Measurements from ENCODE around the gene LENG9. TPM values are rescaled to one million over a fixed set of nuclear protein-coding genes. Genes with fewer than 3 reads are reported as not detected.
"Not testable (repeated sequence)": the region's sequence is repeated elsewhere in the genome, so short reads cannot be mapped to it uniquely, and the experiment has no call there.

LENG9 gene
- total and polyA plus RNA-seq, 2 of the 13 experiments (the other 11 are each of a cell fraction or from before 2014, with no cell fraction given), result 0.75 to 2.9 TPM

- no peak for TF ChIP-seq TSC22D2 (CRISPR knock-in tag; IDR thresholded peaks at IDR 0.05; ENCODE audit: borderline replicate concordance)
- no peak for TF ChIP-seq MXD1 (CRISPR knock-in tag; IDR thresholded peaks at IDR 0.05)
Observed at GRCh38 chr19:54506079-54506478, 42.5 kb upstream of the LENG9 start (continued).

GRCh38 chr19:54505542-54505941 lies 42.0 kb upstream of the LENG9 start:
- H3K79me2 ChIP-seq (ENCODE audit: insufficient read depth, low read length); FAIRE-seq; H3K9me3 ChIP-seq (ENCODE audit: low read length); in situ Hi-C loops (cut with HindIII; ENCODE audit: extremely low pct_ligation_motif_present, low pct_unique_long_range_greater_than_20kb); H3K27me3 ChIP-seq (ENCODE audit: control insufficient read depth in 1 of 2, insufficient read depth in 2 of 2, low read length in 2 of 2); H3K4me2 ChIP-seq (ENCODE audit: low read depth, low read length); H4K20me1 ChIP-seq (ENCODE audit: insufficient read depth, low read length); H3K4me3 ChIP-seq (replicated peaks in 1 of 3; ENCODE audit: insufficient read depth in 1 of 3, low read depth in 2 of 3, low read length in 3 of 3); H3K36me3 ChIP-seq (replicated peaks in 1 of 2; ENCODE audit: control insufficient read depth in 1 of 2, insufficient read depth in 2 of 2, low read length in 2 of 2); CTCF ChIA-PET (ENCODE audit: low intra/inter-chr PET ratio, low total read pairs); intact Hi-C loops (cut with micrococcal nuclease; ENCODE audit: unreplicated experiment); H3K9ac ChIP-seq (ENCODE audit: insufficient read depth, low read depth, low read length); H2AFZ ChIP-seq (ENCODE audit: low read length); BruUV-seq (replicated peaks); POLR2A ChIA-PET; ATAC-seq; H3K27ac ChIP-seq (ENCODE audit: extremely low read length, insufficient read depth, low read length); DNase-seq (ENCODE audit: low spot score): not testable (repeated sequence)
- WGBS (ENCODE audit: low lambda C conversion rate), result 84% methylated on average over 4 of the region's 4 CpGs
- H3K4me1 ChIP-seq (ENCODE audit: insufficient read depth, low read length), result peaks cover 16% of the 10 kb centered on the region

- POLR2A ChIA-PET, result no interaction called here
- Histone ChIP-seq H3K9me3 (ENCODE audit: low read length) (no peaks in the 10 kb centered on the region), H3K4me3 (replicated peaks in 1 of 3; ENCODE audit: insufficient read depth in 1 of 3, low read depth in 2 of 3, low read length in 3 of 3) (no peak within 1 kb of the TSS), H4K20me1 (ENCODE audit: insufficient read depth, low read length) (no peaks in the 10 kb centered on the region), H3K27ac (ENCODE audit: extremely low read length, insufficient read depth, low read length) (no peak within 1 kb of the TSS), H3K9ac (ENCODE audit: insufficient read depth, low read depth, low read length) (no peak within 1 kb of the TSS), H3K4me2 (ENCODE audit: low read depth, low read length) (no peak within 1 kb of the TSS), H3K36me3 (replicated peaks in 1 of 2; ENCODE audit: control insufficient read depth in 1 of 2, insufficient read depth in 2 of 2, low read length in 2 of 2) (no peaks in the 10 kb centered on the region), H2AFZ (ENCODE audit: low read length) (no peak within 1 kb of the TSS), H3K27me3 (ENCODE audit: control insufficient read depth in 1 of 2, insufficient read depth in 2 of 2, low read length in 2 of 2) (no peaks in the 10 kb centered on the region), H3K4me1 (ENCODE audit: insufficient read depth, low read length) (peaks cover 3% of the 10 kb centered on the region), H3K79me2 (ENCODE audit: insufficient read depth, low read length) (no peaks in the 10 kb centered on the region)
- WGBS (ENCODE audit: low lambda C conversion rate), result 15% methylated on average over 11 of the region's 14 CpGs
- TF ChIP-seq MTF2 (CRISPR knock-in tag; IDR thresholded peaks at IDR 0.05; ENCODE audit: borderline replicate concordance) (no peak), ZSCAN29 (CRISPR knock-in tag; conservative IDR thresholded peaks at IDR 0.05) (no peak), ZZZ3 (CRISPR knock-in tag; IDR thresholded peaks at IDR 0.05; ENCODE audit: borderline replicate concordance) (no peak), ETS1 (CRISPR knock-in tag; IDR thresholded peaks at IDR 0.05) (no peak)
- DNase-seq (ENCODE audit: low spot score), result no peak
- ATAC-seq, result no peak
- intact Hi-C loops (cut with micrococcal nuclease; ENCODE audit: unreplicated experiment) (no loop called here), in situ Hi-C loops (cut with HindIII; ENCODE audit: extremely low pct_ligation_motif_present, low pct_unique_long_range_greater_than_20kb) (no loop called here)
- no peak for FAIRE-seq
- no TSS peak for BruUV-seq (replicated peaks)
- CTCF ChIA-PET (ENCODE audit: low intra/inter-chr PET ratio, low total read pairs), result no interaction called here
Observed at GRCh38 chr19:54502518-54503048, 39.0 kb upstream of the LENG9 start, which contains the start of gene LAIR2. TSS of gene LAIR2 (plus strand) at chr19:54502831. CDS start at chr19:54502919, 88 bp downstream.

GRCh38 chr19:54498451-54498772 lies 34.8 kb upstream of the LENG9 start:
- DNase-seq (ENCODE audit: low spot score); H3K27me3 ChIP-seq (ENCODE audit: control insufficient read depth in 1 of 2, insufficient read depth in 2 of 2, low read length in 2 of 2); H3K36me3 ChIP-seq (replicated peaks in 1 of 2; ENCODE audit: control insufficient read depth in 1 of 2, insufficient read depth in 2 of 2, low read length in 2 of 2); ATAC-seq; H3K79me2 ChIP-seq (ENCODE audit: insufficient read depth, low read length); H3K27ac ChIP-seq (ENCODE audit: extremely low read length, insufficient read depth, low read length); H3K9me3 ChIP-seq (ENCODE audit: low read length); H3K4me2 ChIP-seq (ENCODE audit: low read depth, low read length); H2AFZ ChIP-seq (ENCODE audit: low read length); in situ Hi-C loops (cut with HindIII; ENCODE audit: extremely low pct_ligation_motif_present, low pct_unique_long_range_greater_than_20kb); FAIRE-seq; H4K20me1 ChIP-seq (ENCODE audit: insufficient read depth, low read length); BruUV-seq (replicated peaks); POLR2A ChIA-PET; H3K4me3 ChIP-seq (replicated peaks in 1 of 3; ENCODE audit: insufficient read depth in 1 of 3, low read depth in 2 of 3, low read length in 3 of 3); H3K9ac ChIP-seq (ENCODE audit: insufficient read depth, low read depth, low read length); CTCF ChIA-PET (ENCODE audit: low intra/inter-chr PET ratio, low total read pairs); H3K4me1 ChIP-seq (ENCODE audit: insufficient read depth, low read length); intact Hi-C loops (cut with micrococcal nuclease; ENCODE audit: unreplicated experiment): not testable (repeated sequence)
- 51% methylated on average over 8 of the region's 9 CpGs for WGBS (ENCODE audit: low lambda C conversion rate)

Data from HepG2 (cell line).